Testis (tissue), 2 donors: ENCODE results near the gene TRIM77.
"Not testable (repeated sequence)": the region's sequence is repeated elsewhere in the genome, so short reads cannot be mapped to it uniquely, and the experiment has no call there.

ENCODE experiments used
- CTCF ChIP-seq, 3 experiments: fragments of 450-650 bp in 2 of 3; fragments of 200-600 bp in 1 of 3; sonication (generic) in 1 of 3; IDR thresholded peaks; one replicate each; pipeline ENCODE4 v1.5.1; 2016 to 2019; ENCODE audit warnings: antibody characterized with exemption in 3 of 3, mild to moderate bottlenecking in 2 of 3, moderate library complexity in 1 of 3
- POLR2A ChIP-seq: fragments of 450-650 bp; IDR thresholded peaks from one replicate; pipeline ENCODE4 v1.6.1; 2017; ENCODE audit warnings: antibody characterized with exemption, mild to moderate bottlenecking, moderate library complexity

- not testable (repeated sequence) for TF ChIP-seq CTCF (IDR thresholded peaks at IDR 0.05); POLR2A
Measured at GRCh38 chr11:89675948-89676347, 34.2 kb upstream of the TRIM77 start.
